Myocyte (in vitro differentiated cells): ENCODE measurements around the gene GPATCH4. TPM values are rescaled to one million over a fixed set of nuclear protein-coding genes. Genes with fewer than 3 reads are reported as not detected.
"Not testable (repeated sequence)": the region's sequence is repeated elsewhere in the genome, so short reads cannot be mapped to it uniquely, and the experiment has no call there.

Experiments
- DNase-seq: peaks from one replicate; pipeline ENCODE4 v3.0.0-alpha.2; 2012; ENCODE audit warnings: low read depth
- total RNA-seq: library from RNA; depleted of rRNA; stranded (reverse); fragments of >200 nt; gene quantifications from 2 replicates; pipeline ENCODE4 v1.2.3, GENCODE V29; 2014

Gene GPATCH4
- total RNA-seq, 1 donor from 2014 or later = 23.4 TPM

GRCh38 chr1:156598731-156599432 lies 2.4 kb downstream of the GPATCH4 start:
- DNase-seq = no peak

DNA sequence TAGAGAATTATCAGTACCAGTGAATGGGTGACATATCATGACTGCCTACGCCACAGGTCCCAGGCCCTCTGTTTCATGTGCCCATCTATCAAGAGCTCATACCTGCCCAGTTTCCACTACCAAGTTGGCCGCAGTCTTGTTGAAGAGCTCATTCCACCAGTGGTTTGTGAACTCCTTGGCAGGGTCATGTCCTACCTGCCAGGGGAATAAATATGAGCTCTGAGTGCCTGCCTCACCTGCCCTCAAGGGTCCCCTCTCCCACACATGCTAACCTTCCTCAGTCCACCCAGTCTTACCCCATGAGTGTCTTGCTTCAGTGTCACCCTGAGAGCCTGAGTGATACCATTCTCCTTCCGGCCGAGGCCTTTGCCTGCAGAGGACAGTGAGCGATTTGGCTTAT lies 3.2 kb downstream of the GPATCH4 start:
- no peak for DNase-seq

- no peak for DNase-seq
Observed at GRCh38 chr1:156596426-156596825, 4.9 kb downstream of the GPATCH4 start.

DNA sequence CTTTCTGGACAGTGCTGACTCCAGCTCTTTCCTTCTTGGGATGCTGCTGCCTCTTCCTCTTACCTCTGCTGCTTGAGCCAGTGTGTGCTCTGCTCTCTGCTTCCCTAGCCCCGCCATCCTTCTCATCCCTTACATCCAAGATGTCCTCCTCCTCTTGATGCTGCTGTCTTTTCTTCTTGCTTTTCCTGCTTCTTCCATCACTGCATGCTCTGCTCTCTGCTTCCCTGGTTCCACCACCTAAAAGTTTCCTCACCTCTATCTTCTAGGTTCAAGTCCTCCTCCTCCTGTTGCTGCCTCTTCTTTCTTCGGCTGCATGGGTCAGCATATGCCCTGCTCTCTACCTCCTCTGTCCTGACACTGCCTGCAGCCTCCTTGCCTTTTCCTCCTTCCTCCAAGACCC lies 6.3 kb downstream of the GPATCH4 start:
- DNase-seq = no peak

DNA sequence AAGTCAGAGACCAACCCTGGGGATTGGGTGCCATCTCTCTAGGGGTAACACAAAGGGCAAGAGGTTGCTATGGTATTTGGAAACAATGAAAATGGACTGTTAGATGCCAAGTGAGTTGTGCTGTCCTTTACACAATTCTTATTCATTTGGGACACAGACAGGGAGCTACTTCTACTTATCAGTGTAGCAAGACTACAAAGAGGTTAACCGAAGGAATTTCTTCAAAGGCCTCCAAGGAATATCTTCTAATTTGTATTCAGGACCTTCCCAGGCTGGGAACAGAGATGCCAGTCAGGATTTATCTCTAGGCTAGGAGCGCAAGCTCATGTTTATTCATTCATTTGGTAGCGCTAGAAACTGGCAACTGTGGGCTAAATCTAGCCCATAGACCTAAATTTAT lies 7.1 kb downstream of the GPATCH4 start:
- no peak for DNase-seq

- no peak for DNase-seq
Observed at GRCh38 chr1:156593661-156593989, 7.7 kb downstream of the GPATCH4 start.

DNA sequence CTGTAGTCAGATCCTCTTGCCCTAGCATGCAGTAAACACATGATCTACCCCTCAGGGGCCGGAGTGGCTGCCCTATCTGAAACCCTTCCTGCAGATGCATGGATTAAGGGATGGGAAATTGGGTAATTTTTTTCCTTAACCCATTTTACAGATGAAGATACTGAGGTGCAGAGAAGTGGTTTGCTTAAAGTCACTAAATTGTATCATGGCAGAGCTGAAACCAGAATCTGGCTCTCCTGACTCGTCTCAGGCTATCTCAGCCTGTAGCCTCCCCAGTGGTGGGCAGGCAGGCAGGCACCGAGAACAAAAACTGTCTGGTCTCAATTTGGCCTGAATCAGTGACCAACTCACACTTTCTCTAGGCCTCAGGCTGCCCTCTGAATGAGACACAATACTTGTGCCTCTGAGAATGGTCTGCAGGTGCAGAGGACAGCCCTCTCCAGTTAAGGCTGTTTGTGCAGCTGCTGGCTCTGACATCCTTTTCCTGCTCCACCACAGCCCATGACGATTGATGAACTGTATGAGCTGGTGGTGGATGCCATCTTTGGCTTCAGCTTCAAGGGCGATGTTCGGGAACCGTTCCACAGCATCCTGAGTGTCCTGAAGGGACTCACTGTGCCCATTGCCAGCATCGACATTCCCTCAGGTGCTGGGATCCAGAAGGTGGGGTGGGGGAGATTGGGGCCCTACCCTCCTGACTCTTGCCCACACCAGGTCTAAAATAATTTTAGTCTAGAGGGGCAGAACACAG lies 8.2 kb downstream of the GPATCH4 start:
- no peak for DNase-seq

DNA sequence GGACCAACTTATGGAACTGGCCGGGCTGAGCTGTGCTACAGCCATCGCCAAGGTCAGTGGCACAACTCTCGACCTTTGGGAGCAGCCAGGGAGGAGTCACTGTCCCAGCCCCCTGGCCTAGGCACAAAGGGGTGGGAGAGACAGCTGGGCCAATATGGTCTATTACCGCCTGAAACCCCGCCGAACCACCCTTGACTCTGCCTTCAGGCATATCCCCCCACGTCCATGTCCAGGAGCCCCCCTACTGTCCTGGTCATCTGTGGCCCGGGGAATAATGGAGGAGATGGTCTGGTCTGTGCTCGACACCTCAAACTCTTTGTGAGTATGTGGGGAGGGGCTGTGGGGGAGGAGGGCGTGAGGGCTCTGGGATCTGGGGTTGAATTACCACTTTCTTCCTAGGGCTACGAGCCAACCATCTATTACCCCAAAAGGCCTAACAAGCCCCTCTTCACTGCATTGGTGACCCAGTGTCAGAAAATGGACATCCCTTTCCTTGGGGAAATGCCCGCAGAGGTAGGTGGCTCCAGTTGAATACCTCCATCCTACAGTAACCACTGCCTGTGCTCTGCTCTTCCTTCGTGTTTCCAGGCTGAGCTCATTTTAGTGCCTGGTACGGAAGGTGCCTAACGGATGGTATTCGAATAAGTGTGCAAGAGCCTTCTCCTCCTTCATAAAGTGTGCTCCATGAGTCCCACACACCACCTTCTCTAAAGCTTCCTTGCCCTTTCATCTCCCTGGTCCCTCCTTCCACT lies 8.9 kb downstream of the GPATCH4 start:
- no peak for DNase-seq

- DNase-seq = peak; percentile 77
Observed at GRCh38 chr1:156591432-156592157, 9.7 kb downstream of the GPATCH4 start, which contains the start of gene NAXE. NAXE (plus strand) TSS chr1:156591776; CDS start chr1:156591805, 29 bp downstream.

DNA sequence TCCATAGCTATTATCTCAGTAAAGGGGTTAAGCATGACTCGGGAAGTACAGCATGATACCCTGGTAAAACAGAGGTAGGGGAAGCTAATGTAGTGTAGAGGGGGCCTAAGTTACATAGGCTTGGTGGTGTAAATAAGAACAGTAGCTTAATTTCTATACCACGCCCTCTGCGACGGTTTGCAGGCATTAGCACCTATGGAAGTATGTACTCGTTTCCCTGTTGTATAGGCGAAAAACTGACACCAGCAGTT lies 10.2 kb downstream of the GPATCH4 start:
- no peak for DNase-seq

DNA sequence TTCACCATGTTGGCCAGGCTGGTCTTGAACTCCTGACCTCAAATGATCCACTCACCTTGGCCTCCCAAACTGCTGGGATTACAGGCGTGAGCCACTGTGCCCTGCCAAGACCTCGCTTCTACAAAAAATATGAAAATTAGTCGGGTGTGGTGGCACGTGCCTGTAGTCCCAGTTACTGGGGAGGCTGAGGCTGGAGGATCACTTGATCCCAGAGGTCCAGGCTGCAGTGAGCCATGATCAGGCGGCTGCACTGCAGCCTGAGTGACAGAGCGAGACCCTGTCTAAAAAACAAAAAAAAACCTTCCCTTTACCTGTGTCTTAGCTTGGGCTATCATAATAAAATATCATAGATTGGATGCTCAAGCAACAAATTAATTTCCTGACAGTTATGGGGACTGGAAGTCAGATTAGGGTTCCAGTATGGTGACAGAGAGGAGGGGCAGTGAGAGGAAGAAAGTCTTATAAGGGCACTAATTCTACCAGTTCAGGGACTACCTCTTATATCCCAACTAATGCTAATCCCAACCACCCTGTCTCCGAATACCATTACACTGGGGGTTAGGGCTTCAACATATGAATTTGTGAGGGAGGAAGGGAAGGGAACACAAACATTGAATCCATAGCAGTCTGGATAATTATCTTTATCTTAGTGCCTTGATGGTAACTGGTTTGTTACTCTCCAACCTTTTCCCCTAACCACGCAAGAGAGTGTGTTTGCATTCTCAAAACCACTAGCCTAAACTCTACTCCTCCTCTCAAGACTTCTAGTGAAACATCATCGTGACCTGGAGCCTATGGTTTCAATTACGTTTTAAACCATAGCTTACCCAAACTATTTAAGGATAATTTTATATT lies 10.7 kb downstream of the GPATCH4 start:
- DNase-seq = no peak

GRCh38 chr1:156589546-156589945 lies 11.7 kb downstream of the GPATCH4 start:
- DNase-seq = no peak

DNA sequence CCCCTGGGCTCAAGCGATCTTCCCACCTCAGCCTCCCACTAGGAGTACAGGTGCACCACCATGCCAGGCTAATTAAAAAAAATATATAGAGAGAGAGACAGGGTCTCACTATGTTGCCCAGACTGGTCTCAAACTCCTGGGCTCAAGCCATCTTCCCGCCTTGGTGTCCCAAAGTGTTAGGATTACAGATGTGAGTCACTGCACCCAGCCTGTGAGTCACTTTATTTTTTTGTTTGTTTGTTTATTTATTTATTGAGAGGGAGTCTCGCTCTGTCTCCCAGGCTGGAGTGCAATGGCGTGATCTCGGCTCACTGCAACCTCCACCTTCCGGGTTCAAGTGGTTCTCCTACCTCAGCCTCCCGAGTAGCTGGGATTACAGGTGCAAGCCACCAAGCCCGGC lies 13.4 kb downstream of the GPATCH4 start:
- DNase-seq = not testable (repeated sequence)

DNA sequence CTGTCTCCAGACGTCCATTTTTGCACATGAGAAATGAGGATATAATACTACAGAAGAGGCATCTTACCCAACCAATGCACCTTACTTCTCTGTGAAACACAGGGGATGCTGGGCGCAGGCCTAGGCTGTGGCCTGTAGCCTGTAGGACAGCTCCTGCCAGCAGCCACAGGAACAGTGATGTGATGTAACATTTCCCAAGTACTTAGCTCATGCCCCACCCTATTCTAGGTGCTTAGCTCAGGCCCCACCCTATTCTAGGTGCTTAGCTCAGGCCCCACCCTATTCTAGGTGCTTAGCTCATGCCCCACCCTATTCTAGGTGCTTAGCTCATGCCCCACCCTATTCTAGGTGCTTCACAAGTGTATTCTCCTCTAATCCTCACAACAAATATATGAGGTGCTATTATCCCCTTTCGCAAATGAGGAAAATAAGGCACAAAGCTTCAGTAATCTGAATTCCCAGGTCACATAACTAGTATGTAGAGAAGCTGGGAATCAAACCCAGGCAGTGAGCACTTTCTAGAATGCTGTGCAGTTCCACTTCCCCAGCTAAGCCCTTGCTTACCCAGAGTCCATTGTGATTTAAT lies 14.3 kb downstream of the GPATCH4 start:
- no peak for DNase-seq

DNA sequence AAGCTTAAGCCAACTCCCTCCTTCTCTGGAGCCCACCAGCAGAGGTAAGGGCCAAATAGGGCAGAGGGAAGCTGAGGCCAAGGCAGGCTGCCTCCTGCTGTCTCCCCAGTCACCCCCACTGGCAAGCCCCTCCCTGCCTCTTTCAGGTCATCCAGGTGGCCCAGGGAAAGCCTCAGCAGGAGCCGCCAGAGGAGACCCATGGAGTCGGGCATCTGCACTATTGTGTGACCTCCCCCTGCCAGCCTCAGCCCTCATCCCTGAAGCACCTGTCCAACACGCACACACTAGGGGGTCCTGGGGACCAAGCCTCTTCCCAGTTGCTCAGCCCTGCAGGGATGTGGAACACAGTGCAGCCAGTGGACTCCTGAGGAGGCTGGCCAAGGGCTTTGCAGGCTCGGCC lies 15.0 kb downstream of the GPATCH4 start:
- no peak for DNase-seq

- DNase-seq = no peak
Observed at GRCh38 chr1:156584813-156585212, 16.5 kb downstream of the GPATCH4 start.

DNA sequence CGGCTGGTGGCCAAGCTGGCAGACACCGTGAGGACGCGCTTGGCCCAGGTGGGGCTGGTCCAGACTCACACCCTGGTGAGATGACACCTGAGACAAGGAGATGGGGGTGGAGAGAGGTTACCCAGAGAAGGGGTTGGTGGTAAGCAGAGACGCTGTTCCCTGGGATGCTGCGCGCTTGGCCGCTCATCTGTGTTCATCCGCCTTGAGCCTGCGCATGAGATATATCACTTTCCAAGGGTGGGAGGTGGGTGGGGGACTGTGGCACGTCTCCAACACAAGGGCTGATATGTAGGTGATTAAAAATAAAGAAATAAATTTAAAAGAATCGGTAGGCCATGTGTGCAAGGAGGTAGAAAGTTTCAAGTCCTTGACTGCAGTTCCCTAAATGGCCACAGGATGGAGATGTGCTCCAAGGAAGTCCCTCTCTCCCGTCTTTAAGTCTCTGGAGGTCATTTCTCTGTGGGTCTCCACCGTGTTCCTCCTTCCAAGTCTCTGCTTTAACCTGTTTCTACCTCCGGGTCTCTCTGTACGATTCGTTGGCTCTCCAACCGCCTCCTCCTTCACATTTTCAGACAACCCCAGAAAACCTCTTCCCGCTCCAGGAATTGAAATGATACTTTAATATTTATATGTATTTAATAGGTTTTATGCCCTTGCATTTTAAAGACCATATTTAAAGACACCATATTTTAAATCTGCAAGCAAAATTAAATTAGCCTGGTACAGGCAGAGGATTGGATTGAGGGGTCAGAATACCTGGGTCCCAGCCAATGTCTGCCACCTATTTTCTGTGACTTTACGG lies 17.3 kb downstream of the GPATCH4 start:
- DNase-seq = peak; percentile 80

- DNase-seq = no peak
Observed at GRCh38 chr1:156582388-156583017, 18.8 kb downstream of the GPATCH4 start.
